ENCODE measurements around the gene PTPN9.
"Not testable (repeated sequence)": the region's sequence is repeated elsewhere in the genome, so short reads cannot be mapped to it uniquely, and the experiment has no call there.

The PTPN9 gene

DNA sequence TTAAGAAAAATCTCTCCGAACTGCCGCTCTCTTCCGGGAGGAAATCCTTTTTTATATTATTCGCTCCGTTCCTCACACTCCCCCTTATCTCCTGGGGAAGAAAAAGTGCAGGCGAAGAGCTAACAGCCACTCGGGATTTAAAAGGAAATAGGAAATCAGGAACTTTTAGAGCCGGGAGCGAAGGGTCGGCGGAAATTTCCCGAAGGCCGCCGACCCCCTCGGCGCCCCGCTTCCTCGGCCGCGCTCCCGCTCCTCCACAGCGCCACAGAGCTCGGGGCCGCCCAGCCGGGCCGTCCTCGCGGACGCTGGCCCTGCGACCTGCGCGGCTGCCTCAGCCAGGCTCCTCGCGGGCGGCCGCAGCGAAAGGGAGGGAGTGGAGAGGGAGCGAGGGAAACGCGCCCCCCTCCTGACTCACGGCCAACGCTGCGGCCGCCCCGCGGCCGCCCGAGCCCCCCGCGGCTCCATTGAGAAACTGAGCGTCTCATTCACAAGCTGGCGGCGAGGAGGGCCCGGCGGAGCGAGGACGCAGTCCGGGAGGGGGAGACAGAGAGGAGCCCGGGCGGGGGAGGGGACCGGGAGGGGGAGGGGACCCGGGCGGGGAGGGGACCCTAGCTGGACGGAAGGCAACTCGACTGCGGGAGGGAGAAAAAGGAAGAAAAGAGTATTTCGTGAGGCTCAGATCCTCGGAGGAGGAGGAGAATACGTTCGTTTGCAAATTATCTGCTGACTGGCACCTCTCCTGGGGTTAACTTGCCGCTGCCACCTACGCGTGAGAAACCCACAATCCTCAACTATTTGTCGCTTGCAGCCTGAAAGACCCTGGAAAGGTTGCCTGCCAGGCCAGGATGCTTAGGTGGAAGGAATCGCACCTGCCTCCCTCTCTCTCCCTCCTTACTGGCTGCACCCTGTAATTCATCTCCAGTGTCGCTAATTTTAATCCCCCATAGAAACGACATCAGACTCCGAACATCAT is at the start of gene PTPN9:
TSS of gene PTPN9 (minus strand) at position 368 of the 973 bp plus-strand sequence. CDS start 539 bp downstream, outside the sequence.
- DNase-seq (ENCODE audit: low read depth, low spot score), result no peak

DNA sequence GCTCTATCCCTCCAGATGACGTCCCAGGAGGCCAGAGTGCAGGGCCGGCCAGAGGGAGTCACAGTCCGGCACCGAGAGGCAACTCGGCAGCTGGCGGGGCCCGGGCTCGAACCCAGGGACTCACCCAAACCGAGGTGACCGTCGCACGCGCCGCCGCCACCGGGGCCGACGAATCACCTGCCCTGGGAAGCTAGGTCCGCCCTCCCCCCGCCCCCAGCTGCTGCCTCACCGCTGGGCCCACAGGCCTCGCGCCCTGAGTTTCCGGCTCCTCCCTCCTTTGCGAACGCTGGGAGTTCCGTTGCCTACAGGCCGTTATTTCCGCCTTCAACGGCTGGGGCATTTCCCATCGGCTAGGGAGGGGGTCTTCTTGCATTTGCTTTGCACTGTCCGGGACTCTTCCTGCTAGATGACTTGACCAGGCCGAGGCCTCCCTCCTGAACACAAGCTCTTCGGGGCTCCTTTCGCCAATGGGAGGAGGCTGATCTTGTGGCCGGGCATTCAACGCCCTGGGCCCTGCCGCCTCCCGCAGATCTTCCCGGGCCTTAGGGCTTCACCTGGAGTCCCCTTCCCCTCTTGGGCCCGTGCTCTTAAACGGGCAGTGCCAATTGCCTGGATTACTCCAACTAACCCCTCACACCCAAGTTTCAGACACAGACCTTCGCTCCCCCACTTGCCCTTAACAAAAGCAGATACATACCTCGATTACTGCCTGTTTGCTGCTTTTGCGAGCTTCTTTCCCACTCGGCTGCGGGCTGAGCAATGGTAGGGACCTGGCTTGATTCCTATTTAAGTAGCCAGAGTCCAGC is 46.6 kb upstream of the PTPN9 start, which contains the start of gene SNUPN:
TSS of gene SNUPN (minus strand) at position 184 of the 806 bp plus-strand sequence. CDS start 4,674 bp downstream, outside the sequence.
- peak; percentile 61 for DNase-seq (ENCODE audit: low read depth, low spot score)

DNA sequence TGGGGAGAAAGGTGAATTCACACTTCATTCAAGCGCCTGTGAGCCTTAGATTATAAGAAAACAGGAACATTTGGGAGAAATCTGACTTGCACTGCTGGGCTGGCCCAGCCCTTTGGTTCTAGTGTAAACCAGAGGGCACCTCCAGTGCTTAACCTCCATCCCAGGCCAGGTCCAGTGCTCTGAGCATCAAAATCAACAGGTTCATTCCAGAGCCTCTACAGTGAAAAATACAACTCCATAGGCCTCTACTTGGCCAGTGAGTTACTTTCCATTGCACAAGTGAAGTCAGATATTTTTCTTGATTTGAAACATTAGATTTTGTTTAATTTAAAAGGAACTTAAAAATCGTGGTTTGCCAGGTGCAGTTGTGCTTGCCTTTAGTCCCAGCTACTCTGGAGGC is 43.4 kb upstream of the PTPN9 start:
- no peak for DNase-seq (ENCODE audit: low read depth, low spot score)

DNA sequence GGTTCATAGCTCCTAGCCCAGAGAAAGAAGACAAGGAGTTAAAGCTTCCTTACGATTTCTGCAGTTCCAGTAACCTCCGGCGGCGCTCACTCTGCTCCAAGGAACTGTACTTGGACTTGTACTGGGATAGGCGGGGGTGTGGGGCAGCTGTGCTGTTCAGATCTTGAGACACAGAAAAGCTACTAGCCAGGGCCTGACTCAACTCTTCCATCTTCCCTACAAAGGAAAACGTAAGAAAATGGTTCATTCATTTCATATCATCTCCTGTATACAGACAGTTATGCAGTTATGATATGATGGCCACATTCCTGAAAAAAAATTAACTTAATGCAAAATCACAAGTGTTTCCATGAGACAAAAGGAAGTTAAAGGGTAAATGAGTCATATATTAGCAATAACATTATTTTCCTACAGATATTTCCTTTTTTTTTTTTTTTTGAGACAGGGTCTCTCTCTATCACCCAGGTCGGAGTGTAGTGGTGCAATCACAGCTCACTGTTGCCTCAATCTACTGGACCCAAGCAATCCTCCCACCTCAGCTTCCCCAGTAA is 41.8 kb upstream of the PTPN9 start:
- no peak for DNase-seq (ENCODE audit: low read depth, low spot score)

DNA sequence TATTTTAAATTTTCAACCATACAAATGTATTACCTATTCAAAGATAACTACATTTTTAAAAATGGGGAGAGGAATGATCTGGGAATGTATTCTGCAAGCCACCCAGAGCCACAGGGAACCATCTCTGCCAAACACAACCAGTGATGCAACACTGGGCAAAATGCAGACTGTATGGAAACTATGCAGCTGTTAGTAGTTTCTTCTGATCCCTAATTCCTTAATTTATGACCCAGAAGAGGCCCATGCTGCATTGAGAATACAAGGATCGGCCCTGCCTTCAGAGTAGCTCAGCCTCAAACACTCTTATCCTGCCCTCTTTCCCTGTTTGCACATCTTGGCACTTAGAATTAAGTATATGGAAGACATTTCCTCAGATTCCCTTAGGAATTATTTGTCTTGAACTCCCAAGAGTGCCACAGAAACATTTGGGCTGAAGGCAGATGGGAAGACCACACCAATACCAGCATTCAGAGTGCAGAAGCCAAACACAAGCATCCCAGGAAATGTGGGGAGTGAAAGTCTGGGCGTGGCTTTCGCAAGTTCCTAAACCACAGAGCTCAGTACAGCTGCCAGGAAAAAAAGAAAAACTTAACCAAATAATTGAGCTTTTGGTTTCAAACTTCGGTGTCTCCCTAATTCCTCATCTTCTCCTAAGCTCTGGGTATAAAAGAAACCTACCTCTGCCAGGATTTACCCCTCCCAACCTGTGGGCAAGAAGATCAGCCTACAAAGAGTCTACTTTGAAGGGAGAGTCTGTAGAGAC is 41.1 kb upstream of the PTPN9 start:
- no peak for DNase-seq (ENCODE audit: low read depth, low spot score)

DNA sequence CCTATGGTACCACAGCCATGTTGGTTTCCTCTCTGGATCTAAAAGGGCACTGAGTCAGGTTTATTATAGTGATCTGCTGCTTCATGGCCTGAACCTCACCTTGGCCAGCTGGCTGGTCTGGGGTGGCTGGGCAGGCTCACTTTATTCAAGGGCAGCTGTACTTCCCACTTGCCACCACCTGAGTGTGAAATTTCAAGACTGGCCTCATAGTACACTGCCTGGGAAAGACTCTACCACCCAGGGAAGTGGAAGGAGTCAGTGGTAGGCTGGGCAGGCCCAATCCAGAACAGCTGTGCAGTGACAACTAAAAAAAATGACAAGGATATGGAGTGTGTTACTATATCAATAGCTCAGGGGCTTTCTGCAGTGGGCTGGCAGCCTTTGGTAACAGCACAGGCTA is 37.7 kb upstream of the PTPN9 start:
- DNase-seq (ENCODE audit: low read depth, low spot score), result no peak

DNA sequence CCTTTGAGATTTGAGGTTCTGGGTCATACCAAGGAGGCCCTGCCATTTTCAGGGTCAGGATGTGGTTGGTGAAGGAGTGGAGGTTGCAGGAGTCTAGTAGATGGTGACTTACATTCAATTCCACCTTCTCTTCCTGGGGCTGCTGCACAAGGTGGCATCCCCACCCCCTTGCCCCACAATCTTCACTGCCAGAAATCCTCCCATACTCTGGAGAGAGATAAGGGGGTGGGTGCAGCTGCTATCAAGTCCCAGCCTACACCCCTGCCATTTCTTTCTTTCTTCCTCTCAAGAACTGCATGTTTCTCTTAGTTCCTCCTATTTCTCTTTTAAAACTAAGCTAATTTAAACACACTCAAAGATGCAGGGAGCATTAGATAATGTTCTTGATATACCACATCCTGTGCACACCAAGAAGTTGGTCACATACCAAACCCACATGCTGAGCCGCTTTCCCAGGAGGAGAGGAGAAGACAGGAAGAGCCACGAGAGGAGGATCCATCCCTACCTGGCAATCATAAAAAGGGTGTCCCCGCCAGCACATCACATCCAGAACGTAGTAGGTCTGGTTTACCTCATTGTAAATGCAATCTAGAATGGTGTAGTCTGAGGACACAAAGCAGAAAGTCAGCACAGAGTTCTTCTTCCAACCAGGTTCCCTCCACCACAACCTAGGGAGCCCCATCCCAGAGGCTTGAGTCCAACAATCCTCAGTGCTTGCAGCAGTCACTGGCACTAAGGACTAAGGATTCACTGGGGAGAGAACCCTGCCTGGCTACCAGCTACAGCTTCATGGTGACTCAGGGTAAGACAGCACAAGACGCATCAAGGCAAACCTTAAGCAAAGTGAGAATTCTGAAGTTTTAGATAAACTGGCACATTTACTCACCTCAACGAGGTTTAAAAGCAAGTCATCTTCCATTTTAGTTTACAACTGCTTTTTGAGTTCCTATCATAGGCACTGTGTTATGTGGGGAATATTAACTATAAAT is 27.9 kb upstream of the PTPN9 start:
- no peak for DNase-seq (ENCODE audit: low read depth, low spot score)

DNA sequence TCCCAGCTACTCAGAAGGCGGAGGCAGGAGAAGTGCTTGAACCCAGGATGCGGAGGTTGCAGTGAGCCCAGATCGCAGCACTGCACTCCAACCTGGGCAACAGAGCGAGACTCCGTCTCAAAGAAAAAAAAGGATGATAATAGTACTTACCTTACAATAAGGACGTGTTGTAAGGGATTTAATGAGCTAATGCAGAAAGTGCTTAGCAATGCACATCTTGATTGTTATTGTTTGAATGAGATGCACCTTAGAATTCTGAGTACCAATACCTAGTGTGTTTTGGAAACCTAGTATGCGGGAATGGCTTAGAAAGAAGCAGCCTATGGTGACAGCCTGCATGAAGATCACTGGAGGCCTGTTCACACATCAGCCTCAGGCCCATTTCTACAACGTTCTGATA is 26.9 kb upstream of the PTPN9 start:
- DNase-seq (ENCODE audit: low read depth, low spot score), result no peak

DNA sequence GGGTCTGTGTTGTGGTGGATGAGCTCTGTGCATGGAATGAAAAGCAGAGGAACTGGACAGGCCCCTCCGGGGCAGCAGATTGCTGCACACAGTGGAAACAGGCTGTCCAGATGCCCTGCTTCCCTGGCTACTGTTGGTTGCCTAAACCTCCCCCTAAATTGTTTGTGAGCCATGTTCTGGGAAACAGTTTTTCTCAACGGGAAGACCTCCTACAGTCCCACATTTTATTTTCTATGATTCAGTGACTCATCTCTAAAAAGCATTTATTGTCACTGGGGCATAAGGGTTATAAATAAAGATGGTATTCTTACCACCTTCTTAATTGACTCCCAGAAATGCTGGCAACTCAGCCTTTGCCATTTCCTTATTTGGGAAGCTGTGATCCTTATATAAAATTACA is 20.3 kb upstream of the PTPN9 start:
- no peak for DNase-seq (ENCODE audit: low read depth, low spot score)

DNA sequence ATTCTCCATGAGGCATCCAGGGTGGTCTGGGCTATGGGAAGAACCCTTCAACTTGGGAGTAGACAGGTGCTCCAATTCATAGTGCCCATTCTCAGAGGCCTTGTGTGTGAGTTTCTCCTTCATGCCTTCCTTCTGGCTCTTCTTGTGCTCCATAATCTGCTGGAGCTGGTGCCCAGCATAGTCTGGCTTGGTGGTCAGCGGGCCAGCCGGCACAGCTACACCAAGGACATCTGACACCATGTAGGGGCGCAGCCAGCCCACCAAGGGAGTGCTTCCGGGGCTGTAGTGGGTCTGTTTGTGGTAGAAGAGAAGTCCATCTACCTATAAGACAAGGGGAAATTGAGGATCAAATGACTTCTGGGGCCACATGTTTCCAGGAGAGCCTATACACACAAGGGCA is 19.2 kb upstream of the PTPN9 start:
- DNase-seq (ENCODE audit: low read depth, low spot score), result no peak

DNA sequence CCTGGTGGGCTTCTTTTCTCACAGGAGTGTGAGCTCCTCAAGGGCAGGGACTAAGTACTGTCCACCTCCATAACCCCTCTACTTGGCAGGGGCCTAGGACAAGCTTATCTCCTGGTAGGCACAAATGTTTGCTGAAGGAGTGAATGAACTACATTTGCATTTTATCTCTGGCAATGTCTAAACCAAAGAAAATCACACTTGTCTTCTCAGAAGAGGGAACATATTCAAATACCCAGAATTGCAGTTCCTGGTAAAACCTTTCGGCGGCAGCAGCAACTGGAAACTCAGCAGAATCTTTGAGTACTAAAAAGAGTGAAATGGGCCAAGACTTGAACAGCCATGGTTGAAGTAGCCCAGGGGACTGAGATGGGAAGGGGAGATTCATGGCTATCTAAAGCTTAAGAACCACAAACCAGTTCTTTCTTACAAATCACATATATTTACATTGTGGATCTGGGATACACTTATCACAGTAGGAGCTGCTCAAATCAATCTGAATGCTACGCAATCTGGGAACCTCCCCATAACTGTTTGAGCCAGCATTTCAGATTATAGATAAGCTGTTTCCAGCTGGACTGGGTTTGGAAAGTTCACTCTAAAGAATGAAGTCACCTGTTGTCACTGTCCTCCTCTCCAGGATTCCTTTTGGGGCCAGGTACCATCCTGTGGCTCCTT is 18.7 kb upstream of the PTPN9 start:
- no peak for DNase-seq (ENCODE audit: low read depth, low spot score)

DNA sequence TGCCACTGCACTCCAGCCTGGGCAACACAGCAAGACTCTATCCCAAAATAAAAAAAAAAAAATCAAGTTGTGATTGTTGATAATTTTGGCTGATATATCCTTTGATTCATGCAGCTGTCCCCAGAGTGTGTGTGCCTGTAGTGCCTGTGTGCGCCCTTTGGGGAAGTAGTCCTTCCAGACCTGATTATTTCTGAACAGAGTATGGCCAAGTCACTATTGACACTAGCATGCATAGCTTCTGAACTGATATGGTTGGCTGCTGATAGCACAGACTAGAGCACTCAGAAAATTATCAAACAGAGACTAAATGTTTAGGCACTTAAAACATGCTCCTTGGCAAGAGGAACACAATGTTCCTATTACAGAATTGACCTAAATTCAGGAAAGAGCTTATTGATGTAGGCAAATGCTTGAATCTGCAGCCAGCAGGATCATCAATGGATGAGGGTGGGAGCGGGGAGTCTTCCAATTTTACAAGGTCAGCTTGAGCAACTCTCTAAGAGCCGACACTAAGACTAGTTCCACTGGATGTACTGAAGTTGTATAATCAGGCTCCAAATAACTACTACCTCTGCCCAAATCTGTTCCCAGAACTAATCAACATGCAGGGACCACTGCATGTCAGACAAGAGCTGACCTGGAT is 17.7 kb upstream of the PTPN9 start:
- no peak for DNase-seq (ENCODE audit: low read depth, low spot score)

DNA sequence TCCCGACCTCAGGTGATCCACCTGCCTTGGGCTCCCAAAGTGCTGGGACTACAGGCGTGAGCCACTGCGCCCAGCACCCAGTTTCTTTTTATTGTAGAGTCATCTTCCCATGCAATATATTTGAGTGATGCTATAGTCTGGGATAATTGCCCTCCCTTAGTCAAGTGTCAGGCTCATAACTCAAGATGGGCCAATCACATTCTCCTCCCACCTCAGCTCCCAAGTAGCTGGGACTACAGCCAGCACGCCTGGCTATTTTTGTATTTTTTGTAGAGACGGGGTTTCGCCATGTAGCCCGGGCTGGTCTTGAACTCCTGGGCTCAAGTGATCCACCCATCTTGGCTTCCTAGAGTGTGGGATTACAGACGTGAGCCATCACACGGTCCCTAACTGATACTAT is 15.2 kb upstream of the PTPN9 start:
- DNase-seq (ENCODE audit: low read depth, low spot score), result no peak

DNA sequence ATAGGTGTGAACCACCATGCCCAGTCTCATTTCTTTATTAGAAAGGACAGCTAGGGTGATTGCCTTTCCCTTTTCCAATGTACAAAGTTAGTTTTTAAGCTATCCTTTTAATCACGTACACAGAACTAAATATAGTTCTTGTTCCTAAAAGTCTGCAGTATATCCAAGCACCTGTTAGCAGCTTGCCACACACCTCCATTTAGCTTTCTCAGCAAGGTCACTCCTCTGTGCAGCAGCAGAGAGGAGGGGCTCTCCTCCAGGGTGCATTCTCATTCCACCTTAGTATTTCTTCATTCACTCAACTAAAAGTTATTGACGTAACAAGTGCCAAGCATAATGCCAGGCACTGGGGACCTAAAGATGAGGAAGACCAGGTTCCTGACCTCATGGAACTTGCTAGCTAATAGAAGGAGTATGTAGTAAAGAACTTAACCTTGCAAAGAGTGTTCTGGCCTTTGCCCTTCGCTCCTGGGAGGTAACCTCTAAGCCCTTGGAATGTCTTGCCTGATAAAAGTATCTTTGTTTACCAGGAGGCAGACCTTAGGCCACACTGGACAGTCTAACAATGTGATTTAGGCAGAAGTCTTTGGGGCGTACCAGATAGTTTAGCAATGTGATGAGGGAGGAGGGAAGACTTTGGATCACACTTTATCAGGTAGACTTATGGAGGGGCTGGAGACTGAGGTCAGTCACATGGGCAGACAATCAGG is 12.7 kb upstream of the PTPN9 start:
- no peak for DNase-seq (ENCODE audit: low read depth, low spot score)

DNA sequence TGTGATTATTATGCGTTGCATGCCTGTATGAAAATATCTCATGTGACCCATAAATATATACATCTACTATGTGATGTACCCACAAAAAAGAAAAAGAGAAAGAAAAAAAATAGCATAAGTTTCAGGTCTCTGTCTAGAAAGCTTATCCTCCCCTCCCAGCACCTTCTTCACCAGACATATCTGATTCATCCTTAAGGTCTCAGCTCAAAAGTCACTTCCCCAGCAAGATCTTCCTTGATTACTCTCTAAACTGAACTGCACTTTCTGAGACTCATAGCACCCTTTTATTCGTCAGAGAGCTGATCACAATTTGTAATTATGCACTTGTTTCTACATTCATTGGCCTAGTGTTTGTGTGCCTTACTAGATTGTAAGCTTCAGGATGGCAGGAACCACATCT is 11.1 kb upstream of the PTPN9 start:
- no peak for DNase-seq (ENCODE audit: low read depth, low spot score)

DNA sequence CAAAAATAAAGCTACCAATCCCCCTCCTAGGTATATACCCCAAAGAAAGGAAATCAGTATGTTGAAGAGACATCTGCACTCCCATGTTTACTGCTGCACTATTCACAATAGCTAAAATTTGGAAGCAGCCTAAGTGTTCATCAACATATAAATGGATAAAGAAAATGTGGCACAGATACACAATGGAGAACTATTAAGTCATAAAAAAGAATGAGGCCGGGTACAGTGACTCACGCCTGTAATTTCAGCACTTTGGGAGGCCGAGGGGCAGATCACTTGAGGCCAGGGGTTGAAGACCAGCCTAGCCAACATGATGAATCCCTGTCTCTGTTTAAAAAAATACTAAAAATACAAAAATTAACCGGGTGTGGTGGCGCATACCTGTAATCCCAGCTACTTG is 10.0 kb upstream of the PTPN9 start:
- DNase-seq (ENCODE audit: low read depth, low spot score), result no peak

DNA sequence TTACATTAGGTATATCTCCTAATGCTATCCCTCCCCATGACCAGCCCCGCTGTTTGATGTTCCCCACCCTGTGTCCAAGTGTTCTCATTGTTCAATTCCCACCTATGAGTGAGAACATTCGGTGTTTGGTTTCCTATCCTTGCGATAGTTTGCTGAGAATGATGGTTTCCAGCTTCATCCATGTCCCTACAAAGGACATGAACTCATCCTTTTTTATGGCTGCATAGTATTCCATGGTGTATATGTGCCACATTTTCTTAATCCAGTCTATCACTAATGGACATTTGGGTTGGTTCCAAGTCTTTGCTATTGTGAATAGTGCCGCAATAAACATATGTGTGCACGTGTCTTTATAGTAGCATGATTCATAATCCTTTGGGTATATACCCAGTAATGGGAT is 7.3 kb upstream of the PTPN9 start:
- DNase-seq (ENCODE audit: low read depth, low spot score), result not testable (repeated sequence)

DNA sequence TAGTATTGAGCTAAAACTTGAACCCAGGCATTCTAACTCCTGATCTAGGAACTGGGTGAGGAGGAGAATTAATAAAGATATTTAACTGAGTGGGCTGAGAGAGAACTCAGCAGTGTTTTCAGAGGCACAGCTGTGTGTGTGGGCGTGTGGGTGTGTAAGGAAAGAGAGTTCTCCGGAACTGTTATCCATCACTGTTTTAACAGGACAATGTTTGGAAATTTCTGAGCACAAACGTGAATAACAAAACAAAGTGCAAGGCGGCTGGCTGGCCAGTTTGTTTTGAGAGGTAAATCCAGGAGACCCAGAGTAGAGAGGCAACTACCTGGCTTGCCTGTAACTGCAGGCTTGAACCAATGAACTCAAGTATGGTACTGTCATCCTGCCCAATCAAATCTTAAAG is 5.0 kb upstream of the PTPN9 start:
- DNase-seq (ENCODE audit: low read depth, low spot score), result no peak

DNA sequence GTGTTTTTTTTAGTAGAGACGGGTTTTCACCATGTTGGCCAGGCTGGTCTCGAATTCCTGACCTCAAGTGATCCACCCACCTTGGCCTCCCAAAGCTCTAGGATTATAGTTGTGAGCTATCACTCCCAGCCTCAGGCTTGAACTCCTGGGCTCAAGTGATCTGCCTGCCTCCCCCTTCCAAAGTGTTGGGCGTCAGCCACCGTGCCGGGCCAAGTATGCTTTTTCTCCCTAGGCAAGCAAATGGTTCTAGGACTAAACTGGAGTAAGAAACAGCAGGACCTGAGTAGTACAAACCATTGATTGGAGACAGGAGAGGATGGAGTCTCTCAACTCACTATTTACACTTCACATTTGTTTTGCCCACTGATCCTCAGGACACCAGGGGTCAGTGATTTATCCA is 4.6 kb upstream of the PTPN9 start:
- DNase-seq (ENCODE audit: low read depth, low spot score), result no peak
